HG02610 (cell line): Measurements from ENCODE around the gene CIZ1.
"Not testable (repeated sequence)": the region's sequence is repeated elsewhere in the genome, so short reads cannot be mapped to it uniquely, and the experiment has no call there.

Source experiments
- ATAC-seq: cut with Tn5 transposase; IDR thresholded peaks from one replicate; pipeline ENCODE4 v1.9.1; 2021; ENCODE audit warnings: mild to moderate bottlenecking, moderate library complexity; ENCODE audit not compliant: unreplicated experiment

The CIZ1 gene

GRCh38 chr9:128149001-128149701 lies 42.2 kb downstream of the CIZ1 start, which contains the start of gene LCN2:
Gene LCN2 (plus strand): TSS chr9:128149453. CDS start chr9:128149526, 73 bp downstream.
- ATAC-seq, result no peak

- no peak for ATAC-seq
These were observed 42.8 kb downstream of the CIZ1 start for GRCh38 chr9:128148509-128149000.

GRCh38 chr9:128146591-128147120 lies 44.7 kb downstream of the CIZ1 start:
- ATAC-seq, result no peak

- ATAC-seq, result no peak
These were observed 45.4 kb downstream of the CIZ1 start for GRCh38 chr9:128145951-128146351.

- no peak for ATAC-seq
These were observed 45.8 kb downstream of the CIZ1 start for GRCh38 chr9:128145536-128145935.

- no peak for ATAC-seq
These were observed 46.9 kb downstream of the CIZ1 start for GRCh38 chr9:128144239-128145181.

- ATAC-seq, result no peak
These were observed 47.7 kb downstream of the CIZ1 start for GRCh38 chr9:128143525-128144238.

GRCh38 chr9:128142596-128142995 lies 48.8 kb downstream of the CIZ1 start:
- ATAC-seq, result no peak

- ATAC-seq, result no peak
These were observed 49.3 kb downstream of the CIZ1 start for GRCh38 chr9:128142061-128142460.

GRCh38 chr9:128141604-128142003 lies 49.8 kb downstream of the CIZ1 start:
- ATAC-seq, result no peak

- no peak for ATAC-seq
These were observed 51.8 kb downstream of the CIZ1 start for GRCh38 chr9:128139621-128140020.

GRCh38 chr9:128138001-128138400 lies 53.4 kb downstream of the CIZ1 start:
- ATAC-seq, result no peak

GRCh38 chr9:128136816-128137793 lies 54.3 kb downstream of the CIZ1 start:
- ATAC-seq, result no peak

- not testable (repeated sequence) for ATAC-seq
These were observed 55.8 kb downstream of the CIZ1 start for GRCh38 chr9:128135561-128135960.

- not testable (repeated sequence) for ATAC-seq
These were observed 59.2 kb downstream of the CIZ1 start for GRCh38 chr9:128132139-128132538.

GRCh38 chr9:128131346-128131745 lies 60.0 kb downstream of the CIZ1 start:
- ATAC-seq, result not testable (repeated sequence)

GRCh38 chr9:128130651-128131050 lies 60.7 kb downstream of the CIZ1 start:
- not testable (repeated sequence) for ATAC-seq

- ATAC-seq, result not testable (repeated sequence)
These were observed 61.3 kb downstream of the CIZ1 start for GRCh38 chr9:128129976-128130590.
